Activated CD4-positive, alpha-beta T cell treated with anti-CD3 and anti-CD28 coated beads, Interleukin-10, Interleukin-2, amounts not matched to agents 100 ng/mL and 50 ng/mL, durations not matched to agents 16 hours and 8 hours (primary cell): ENCODE results near the gene HOXC9.

Experiments used
- DNase-seq: peaks from one replicate; pipeline ENCODE4 v3.0.0-alpha.2; 2020

The HOXC9 gene

DNA sequence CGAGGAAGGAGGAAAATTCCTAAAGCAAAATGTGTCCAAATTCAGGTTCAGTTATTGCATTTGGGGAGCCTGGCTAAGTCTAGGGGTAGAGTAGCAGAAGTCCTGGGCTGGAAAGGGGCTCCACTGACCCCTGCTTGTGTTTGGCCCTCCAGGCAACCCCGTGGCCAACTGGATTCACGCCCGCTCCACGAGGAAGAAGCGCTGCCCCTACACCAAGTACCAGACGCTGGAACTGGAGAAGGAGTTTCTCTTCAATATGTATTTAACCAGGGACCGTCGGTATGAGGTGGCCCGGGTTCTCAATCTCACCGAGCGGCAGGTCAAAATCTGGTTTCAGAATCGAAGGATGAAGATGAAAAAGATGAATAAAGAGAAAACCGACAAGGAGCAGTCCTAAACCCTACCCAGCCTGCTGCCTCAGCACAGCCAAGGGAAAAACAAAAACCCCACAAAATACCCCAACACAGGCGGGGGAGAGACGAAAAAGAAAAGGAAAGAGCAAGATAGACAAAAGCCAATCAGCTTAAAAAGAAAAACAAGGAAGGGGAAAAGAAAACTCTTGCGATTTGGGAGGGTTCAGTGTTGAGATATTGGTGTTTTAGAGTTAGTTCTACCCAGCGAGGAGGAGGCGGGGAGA lies 2.4 kb downstream of the HOXC9 start:
- DNase-seq = no peak

DNA sequence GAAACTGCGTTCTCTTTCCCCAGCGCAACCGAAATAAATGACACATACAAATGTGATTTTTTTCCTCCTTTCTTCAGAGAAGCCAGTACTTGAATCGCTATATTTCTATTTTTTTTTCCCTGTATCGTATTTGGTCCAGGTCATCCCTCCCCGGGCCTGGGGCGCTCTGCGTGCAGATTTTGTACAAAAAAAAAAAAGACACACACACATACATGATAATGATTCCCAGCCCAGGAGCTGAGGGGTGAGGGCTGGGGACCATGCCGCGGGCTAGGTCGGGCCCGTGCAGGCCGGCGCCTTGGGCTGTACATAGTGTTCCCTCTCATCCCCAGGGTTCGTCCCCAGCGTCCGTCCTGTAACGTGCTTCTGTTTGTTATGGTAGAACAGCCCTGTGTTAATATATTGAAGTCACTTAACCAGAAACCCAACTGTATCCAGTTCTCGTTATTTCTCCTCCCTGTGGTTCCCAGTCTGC lies 3.0 kb downstream of the HOXC9 start:
- DNase-seq = no peak

DNA sequence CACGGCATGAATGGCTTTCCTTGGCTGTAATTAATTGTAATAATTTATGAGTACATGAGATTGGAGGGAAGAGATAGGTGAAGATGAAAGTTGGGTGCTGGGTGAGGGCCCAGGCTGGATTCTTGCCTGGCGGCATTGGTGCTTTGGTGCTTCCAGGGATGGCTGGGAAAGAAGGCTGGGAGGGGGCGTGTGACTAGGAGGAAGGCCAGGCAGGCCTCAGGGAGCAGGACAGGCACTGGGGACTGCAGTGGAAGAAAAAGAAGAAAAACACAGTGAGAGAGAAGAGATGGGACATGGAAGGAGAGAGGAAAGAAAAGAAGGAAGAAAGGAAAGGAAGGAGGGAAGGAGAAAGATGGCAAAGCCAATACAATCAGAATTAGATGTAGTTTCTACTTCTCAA lies 3.7 kb downstream of the HOXC9 start:
- no peak for DNase-seq

GRCh38 chr12:54004063-54004840 lies 4.3 kb downstream of the HOXC9 start:
- DNase-seq = no peak

DNA sequence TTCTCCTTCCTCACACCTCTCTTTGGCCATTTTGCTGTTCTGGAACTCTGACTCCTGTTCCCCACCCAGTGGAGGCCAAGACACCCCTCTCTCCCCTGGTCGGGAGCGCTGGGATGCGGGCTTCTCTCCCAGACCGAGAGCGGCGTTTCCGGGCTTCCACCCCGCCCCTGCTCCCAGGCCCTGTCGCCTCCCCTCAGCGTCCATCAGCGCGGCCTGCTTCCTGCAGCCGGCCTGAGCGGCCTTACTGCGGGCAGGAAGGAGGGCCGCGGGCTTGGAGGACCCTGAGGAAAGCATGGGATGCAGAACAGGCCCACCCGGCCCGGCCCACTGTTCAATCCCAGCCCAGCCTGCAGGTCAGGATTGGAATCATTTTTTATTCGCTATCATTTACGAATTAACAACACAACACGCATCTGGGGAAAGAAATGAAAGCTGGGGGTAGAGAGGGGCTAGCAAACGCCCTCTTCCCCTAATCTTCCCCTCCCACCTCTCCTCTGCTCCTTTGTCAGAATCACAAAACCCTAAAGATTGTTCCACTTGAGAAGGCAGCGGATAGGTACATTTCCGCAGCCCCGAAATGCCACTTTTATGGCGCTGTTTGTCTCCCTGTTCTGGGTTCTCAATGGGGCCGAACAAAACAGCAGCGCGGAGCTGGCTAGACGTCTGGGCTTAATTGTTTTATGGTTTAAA lies 5.0 kb downstream of the HOXC9 start:
- DNase-seq = no peak

GRCh38 chr12:54005531-54005852 lies 5.5 kb downstream of the HOXC9 start:
- no peak for DNase-seq

DNA sequence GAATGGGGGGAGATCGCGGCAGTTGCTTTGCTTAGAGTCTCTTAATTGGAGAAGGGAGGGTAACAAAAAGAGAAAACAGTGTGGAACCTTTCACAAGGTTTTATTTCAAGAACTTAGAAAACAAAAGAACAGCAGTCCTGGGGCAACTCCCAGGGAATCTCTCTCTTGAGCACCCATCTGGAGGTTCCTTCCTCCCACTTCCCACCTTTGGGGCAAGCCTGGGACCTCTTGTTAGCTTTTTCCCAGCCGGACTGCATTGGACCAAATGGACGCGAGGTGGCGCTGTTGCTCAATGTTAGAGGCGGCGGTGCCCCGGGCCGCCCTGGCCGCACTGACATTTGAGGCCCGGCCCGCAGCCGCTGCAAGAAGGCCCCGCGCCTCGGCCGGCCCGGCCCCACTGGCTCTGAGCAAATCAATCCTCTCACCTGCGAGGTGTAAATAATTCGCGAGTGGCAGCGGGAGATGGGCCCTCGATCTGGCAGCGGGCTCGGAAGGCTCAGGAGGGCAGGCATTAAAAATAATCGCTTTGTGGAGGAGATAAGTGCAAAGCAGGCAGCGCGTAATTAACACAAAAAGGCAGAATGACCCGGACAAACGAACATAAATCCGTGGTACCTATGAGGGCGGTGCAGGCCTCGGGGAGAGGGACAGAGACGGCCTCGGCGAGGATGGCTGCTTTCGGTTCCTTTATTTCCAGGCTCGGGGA lies 6.0 kb downstream of the HOXC9 start:
- DNase-seq = peak; percentile 85

DNA sequence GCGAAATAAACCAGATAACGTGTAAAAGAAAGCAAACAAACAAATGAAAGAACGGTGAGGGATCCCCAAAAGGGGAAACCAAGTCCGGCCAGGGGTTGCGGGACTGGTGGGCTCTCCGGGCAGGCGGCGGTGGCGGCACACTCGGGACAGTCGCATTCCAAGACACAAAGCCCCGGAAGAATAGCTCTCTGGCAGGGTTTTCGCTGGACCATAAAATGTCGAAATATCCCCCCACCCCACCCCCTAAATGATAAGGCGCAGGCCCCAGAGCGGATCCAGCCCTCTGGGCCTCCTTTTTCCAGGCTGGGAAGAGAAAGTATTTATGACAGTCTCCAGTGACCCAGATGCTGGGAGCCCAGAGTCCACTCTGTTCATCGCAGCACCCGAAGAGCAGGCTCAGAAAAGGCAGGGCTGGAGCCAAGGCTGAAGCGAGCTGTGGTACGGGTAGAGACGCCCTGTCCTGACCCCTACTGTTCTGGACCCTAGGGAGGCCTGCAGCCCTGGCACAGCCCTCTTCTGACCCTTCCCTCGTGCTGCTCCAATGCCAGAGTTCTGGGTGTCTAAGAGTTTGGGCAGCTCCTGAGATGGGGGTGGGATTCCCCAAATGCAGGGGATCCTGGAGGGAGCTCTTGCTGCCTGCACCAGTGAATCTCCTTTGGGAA lies 6.7 kb downstream of the HOXC9 start:
- no peak for DNase-seq

DNA sequence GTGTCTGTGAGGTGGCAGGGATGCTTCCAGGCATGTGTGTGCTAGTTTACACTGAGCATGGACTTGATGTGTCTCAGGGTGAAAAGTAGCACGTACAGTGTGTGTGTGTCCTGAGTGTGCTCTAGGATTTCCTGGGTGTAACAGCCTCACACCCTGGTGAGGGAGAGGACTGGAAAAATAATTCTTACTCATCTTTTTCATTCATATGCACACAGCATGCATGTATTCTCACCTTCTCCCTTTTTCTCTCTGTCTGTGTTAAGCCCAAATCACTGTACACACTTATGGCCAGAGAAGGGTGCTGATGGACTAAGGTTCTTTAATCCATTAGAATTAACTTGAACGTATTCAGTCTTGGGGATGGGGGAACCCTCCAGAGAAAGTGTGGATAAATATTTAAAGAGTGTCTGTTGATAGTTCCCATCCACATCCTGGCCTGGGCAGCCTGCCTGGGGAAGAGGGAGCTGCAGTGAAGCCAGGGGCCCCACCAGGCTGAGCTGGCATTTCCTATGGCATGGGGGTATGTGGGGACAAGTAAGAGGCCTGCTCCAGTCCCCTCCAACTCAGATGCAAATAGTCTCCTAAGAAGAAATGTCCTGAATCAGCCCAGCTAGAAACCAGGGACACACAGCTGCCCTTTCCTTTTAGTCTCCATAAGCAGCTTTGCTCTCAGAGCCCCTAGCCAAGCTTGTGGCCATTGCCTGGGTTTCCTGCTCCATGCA lies 7.7 kb downstream of the HOXC9 start:
- no peak for DNase-seq

DNA sequence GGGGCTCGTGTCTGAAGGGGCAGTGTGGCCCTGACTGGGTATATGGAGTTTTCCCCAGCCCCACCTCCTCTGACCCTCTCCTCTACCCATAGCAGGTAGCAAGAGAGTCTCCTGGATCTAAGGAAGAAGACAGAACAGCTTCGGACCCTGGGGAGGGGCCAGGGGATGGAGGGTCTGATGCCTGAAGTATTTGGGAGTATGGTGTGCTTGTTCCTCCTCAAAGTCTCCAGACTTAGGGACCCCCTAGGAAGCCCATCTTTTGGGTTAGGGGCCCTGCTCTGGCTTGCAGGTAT lies 8.2 kb downstream of the HOXC9 start:
- DNase-seq = no peak

DNA sequence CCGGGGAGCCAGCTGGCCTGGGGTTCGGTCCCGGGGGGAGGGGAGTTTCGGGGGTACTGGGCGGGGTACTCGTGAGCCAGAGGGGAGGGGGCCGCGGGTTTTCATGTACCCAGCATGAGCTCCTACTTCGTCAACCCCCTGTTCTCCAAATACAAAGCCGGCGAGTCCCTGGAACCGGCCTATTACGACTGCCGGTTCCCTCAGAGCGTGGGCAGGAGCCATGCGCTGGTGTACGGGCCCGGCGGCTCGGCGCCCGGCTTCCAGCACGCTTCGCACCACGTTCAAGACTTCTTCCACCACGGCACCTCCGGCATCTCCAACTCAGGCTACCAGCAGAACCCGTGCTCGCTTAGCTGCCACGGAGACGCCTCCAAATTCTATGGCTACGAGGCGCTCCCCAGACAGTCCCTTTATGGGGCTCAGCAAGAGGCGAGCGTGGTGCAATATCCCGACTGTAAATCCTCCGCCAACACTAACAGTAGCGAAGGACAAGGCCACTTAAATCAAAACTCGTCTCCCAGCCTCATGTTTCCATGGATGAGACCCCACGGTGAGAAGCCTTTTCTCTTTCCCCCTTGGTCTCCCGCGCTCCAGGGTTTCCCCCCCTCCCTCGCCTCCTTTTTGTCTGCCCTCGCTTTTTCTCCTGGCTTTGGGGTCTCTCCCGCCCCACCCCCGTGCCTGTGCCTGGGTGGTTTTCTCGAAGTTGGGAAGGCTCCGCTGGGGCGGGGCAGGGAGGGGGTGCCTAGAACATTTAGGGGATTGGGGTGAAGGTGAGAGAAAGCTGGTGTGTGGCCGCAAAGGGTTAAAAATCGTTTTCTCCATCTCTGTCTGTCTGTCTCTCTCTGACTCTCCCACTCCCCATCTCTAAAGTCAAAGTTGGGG lies 9.5 kb downstream of the HOXC9 start:
- DNase-seq = no peak

GRCh38 chr12:54010053-54010971 lies 10.4 kb downstream of the HOXC9 start:
- DNase-seq = no peak

GRCh38 chr12:54010972-54011664 lies 11.2 kb downstream of the HOXC9 start:
- DNase-seq = no peak

- no peak for DNase-seq
These were observed 11.9 kb downstream of the HOXC9 start for GRCh38 chr12:54011665-54012532.

DNA sequence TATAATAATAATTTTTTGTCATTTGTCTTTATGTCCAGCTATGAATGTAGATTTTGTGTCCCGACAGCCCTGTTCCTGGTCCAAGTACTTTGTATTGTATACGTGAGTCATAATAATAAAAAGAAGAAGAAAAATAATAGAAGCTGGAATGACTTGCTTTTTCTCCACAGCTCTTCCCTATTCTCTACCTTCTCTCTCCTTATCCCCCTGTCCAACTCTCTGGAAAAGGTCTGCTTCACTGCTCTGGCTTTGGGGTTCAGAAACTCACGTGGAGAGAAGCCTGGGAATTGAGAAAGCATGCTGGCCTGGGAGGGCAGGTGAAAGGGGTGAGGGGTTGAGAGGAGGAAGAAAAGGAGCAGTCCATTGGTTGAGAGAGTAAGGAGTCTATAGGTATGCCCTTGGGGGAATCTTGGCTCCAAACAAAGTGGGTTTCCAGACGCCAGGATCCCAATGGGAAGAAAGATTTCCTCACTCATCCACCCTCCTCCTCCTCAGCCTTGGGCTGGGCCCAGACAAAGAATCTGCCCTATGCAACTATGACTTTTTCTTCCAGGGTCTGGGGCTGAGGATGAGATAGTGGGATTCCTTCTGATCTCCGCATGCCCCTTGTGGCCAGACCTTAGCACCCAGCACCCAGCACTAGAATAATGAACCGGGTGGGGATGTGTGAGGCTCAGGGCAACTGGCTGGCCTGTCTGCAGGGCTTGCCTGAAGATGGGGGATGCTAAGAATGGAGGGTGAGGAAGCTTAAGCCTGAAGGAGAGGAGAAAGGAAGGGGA lies 12.9 kb downstream of the HOXC9 start:
- no peak for DNase-seq

DNA sequence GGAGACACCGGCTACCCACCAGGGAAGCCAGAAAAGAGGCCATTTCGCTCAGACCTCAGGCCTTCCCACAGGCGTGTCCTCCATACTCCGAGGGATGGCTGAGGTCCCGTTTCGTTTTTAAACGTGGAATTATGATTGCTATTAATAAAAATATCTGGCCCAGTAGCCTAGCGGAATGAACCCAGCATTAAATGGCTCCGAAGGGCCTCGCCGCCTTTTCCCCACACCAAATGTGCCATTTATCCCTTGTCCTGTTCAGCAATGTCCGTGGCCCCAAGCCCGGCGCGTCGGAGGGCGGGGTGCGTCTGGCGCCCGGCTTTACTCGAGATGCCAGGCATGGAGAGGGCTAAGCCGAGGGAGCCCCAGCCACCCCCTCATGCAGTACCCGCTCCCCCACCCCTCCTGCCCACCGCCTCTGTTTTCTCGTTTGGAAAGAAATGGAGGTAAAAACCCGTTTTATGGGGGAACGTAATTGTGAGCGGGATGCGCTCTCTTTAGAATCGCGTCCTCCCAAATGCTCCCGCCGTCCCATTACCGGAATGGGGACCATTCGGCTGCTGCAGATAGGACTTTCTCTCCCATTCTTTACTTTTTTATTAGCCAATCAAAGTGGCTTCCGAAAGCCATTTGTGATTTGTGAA lies 14.5 kb downstream of the HOXC9 start:
- DNase-seq = no peak
